Epidermal melanocyte (primary cell): ENCODE measurements around the gene RGPD3.
"Not testable (repeated sequence)": the region's sequence is repeated elsewhere in the genome, so short reads cannot be mapped to it uniquely, and the experiment has no call there.

Source experiments
- DNase-seq: peaks from one replicate; pipeline ENCODE4 v3.0.0; 2011; ENCODE audit warnings: low spot score; ENCODE audit not compliant: insufficient read length

RGPD3 gene

GRCh38 chr2:106486551-106487385, 18.6 kb upstream of the RGPD3 start, which contains the start of gene CD8B2:
Gene CD8B2, plus strand, starts transcription at chr2:106487364. Its CDS starts 63 bp downstream, at chr2:106487427.
- not testable (repeated sequence) for DNase-seq

- not testable (repeated sequence) for DNase-seq
Measured at GRCh38 chr2:106479563-106479962, 11.3 kb upstream of the RGPD3 start.

- DNase-seq: not testable (repeated sequence)
Measured at GRCh38 chr2:106477647-106478046, 9.4 kb upstream of the RGPD3 start.

- not testable (repeated sequence) for DNase-seq
Measured at GRCh38 chr2:106470658-106471057, 2.4 kb upstream of the RGPD3 start.

- DNase-seq: not testable (repeated sequence)
Measured at GRCh38 chr2:106467516-106467915, 697 bp downstream of the RGPD3 start.

- DNase-seq: not testable (repeated sequence)
Measured at GRCh38 chr2:106461882-106462281, 6.3 kb downstream of the RGPD3 start.

- DNase-seq: not testable (repeated sequence)
Measured at GRCh38 chr2:106390680-106391079, 77.5 kb downstream of the RGPD3 start.

- not testable (repeated sequence) for DNase-seq
Measured at GRCh38 chr2:106388814-106389410, 79.3 kb downstream of the RGPD3 start.

- not testable (repeated sequence) for DNase-seq
Measured at GRCh38 chr2:106384548-106384947, 83.7 kb downstream of the RGPD3 start.

- DNase-seq: not testable (repeated sequence)
Measured at GRCh38 chr2:106381867-106382266, 86.3 kb downstream of the RGPD3 start.

- not testable (repeated sequence) for DNase-seq
Measured at GRCh38 chr2:106379567-106379966, 88.6 kb downstream of the RGPD3 start.

GRCh38 chr2:106369182-106369581, 99.0 kb downstream of the RGPD3 start:
- not testable (repeated sequence) for DNase-seq

- no peak for DNase-seq
Measured at GRCh38 chr2:106366204-106366885, 101.9 kb downstream of the RGPD3 start.

GRCh38 chr2:106363791-106364190, 104.4 kb downstream of the RGPD3 start:
- no peak for DNase-seq

GRCh38 chr2:106362789-106363188, 105.4 kb downstream of the RGPD3 start:
- DNase-seq: no peak

- no peak for DNase-seq
Measured at GRCh38 chr2:106359512-106359911, 108.7 kb downstream of the RGPD3 start.

- no peak for DNase-seq
Measured at GRCh38 chr2:106358521-106358920, 109.7 kb downstream of the RGPD3 start.

GRCh38 chr2:106358081-106358480, 110.1 kb downstream of the RGPD3 start:
- DNase-seq: no peak

- DNase-seq: no peak
Measured at GRCh38 chr2:106356291-106356690, 111.9 kb downstream of the RGPD3 start.

- no peak for DNase-seq
Measured at GRCh38 chr2:106353676-106354075, 114.5 kb downstream of the RGPD3 start.

- DNase-seq: no peak
Measured at GRCh38 chr2:106350980-106351379, 117.2 kb downstream of the RGPD3 start.

GRCh38 chr2:106344302-106344701, 123.9 kb downstream of the RGPD3 start:
- DNase-seq: no peak
